GM23338 (cell line): ENCODE measurements around the gene SCN4A. TPM values are rescaled to one million over a fixed set of nuclear protein-coding genes. Genes with fewer than 3 reads are reported as not detected.

Experiments
- ATAC-seq: fragments of 200-7000 bp; cut with Tn5 transposase; 3 replicates; pipeline ENCODE4 v1.9.1; 2020
- DNase-seq: peaks from one replicate; pipeline ENCODE4 v3.0.0-alpha.2; 2015; ENCODE audit warnings: low spot score
- H2AFZ ChIP-seq: fragments of 200-600 bp; sonication (generic); 2 replicates; pipeline ENCODE4 v1.8.0; 2016; ENCODE audit warnings: antibody characterized with exemption, mild to moderate bottlenecking, moderate library complexity
- H3F3A ChIP-seq: fragments of 200-600 bp; sonication (generic); replicated peaks from 2 replicates; pipeline ENCODE4 v1.8.0; 2017; ENCODE audit warnings: antibody characterized with exemption, mixed run types, low read depth
- H3K27ac ChIP-seq: fragments of 200-600 bp; sonication (generic); 2 replicates; pipeline ENCODE4 v1.6.1; 2016; ENCODE audit warnings: low read depth
- H3K27me3 ChIP-seq: fragments of 200-600 bp; sonication (generic); 2 replicates; pipeline ENCODE4 v1.8.0; 2016; ENCODE audit warnings: mild to moderate bottlenecking, mixed run types, moderate library complexity; ENCODE audit not compliant: insufficient read depth
- H3K36me3 ChIP-seq: fragments of 200-600 bp; sonication (generic); 2 replicates; pipeline ENCODE4 v1.8.0; 2016; ENCODE audit warnings: mild to moderate bottlenecking; ENCODE audit not compliant: insufficient read depth
- H3K4me1 ChIP-seq: fragments of 200-600 bp; sonication (generic); 2 replicates; pipeline ENCODE4 v1.8.0; 2016; ENCODE audit warnings: mild to moderate bottlenecking, moderate library complexity; ENCODE audit not compliant: insufficient read depth
- H3K4me2 ChIP-seq: fragments of 200-600 bp; sonication (generic); 2 replicates; pipeline ENCODE4 v1.7.1; 2017; ENCODE audit warnings: mixed run types
- H3K4me3 ChIP-seq: fragments of 200-600 bp; sonication (generic); 2 replicates; pipeline ENCODE4 v1.6.1; 2016; ENCODE audit warnings: mixed run types
- H3K79me2 ChIP-seq: fragments of 200-600 bp; sonication (generic); replicated peaks from 2 replicates; pipeline ENCODE4 v1.8.0; 2017; ENCODE audit warnings: mild to moderate bottlenecking; ENCODE audit not compliant: insufficient read depth
- H3K9me2 ChIP-seq: fragments of 200-600 bp; sonication (generic); 2 replicates; pipeline ENCODE4 v1.8.0; 2017; ENCODE audit not compliant: insufficient read depth
- H4K20me1 ChIP-seq: fragments of 200-600 bp; sonication (generic); replicated peaks from 2 replicates; pipeline ENCODE4 v1.8.0; 2017; ENCODE audit warnings: mild to moderate bottlenecking; ENCODE audit not compliant: insufficient read depth
- H3K27ac Mint-ChIP-seq: 2 replicates; pipeline ENCODE4 v1.8.0; 2020; ENCODE audit warnings: inconsistent platforms, mild to moderate bottlenecking, moderate library complexity, mixed read lengths
- H3K27me3 Mint-ChIP-seq: 3 replicates; pipeline ENCODE4 v1.8.0; 2022; ENCODE audit warnings: low read depth, mild to moderate bottlenecking, moderate library complexity, mixed read lengths, inconsistent platforms; ENCODE audit not compliant: insufficient read depth, poor library complexity
- H3K36me3 Mint-ChIP-seq: 3 replicates; pipeline ENCODE4 v1.8.0; 2021; ENCODE audit warnings: low read depth, mild to moderate bottlenecking, inconsistent platforms, moderate library complexity, mixed read lengths
- H3K4me1 Mint-ChIP-seq: 3 replicates; pipeline ENCODE4 v1.8.0; 2020; ENCODE audit warnings: mild to moderate bottlenecking, inconsistent platforms, mixed read lengths
- H3K4me3 Mint-ChIP-seq: 3 replicates; pipeline ENCODE4 v1.8.0; 2021; ENCODE audit warnings: moderate library complexity, mild to moderate bottlenecking, inconsistent platforms, mixed read lengths
- H3K9me3 Mint-ChIP-seq: 3 replicates; pipeline ENCODE4 v1.8.0; 2020; ENCODE audit warnings: moderate library complexity, mild to moderate bottlenecking, inconsistent platforms, mixed read lengths
- EZH2 ChIP-seq: fragments of 200-600 bp; sonication (generic); IDR thresholded peaks from one replicate; pipeline ENCODE4 v1.8.0; 2017; ENCODE audit warnings: antibody characterized with exemption, mild to moderate bottlenecking, low read depth; ENCODE audit not compliant: unreplicated experiment
- EZH2phosphoT487 ChIP-seq: fragments of 200-600 bp; sonication (generic); IDR thresholded peaks from one replicate; pipeline ENCODE4 v1.8.1; 2018; ENCODE audit warnings: antibody characterized with exemption; ENCODE audit not compliant: unreplicated experiment
- JUNB ChIP-seq: IDR thresholded peaks from one replicate; pipeline ENCODE4 v1.6.1; 2016; ENCODE audit warnings: antibody characterized with exemption; ENCODE audit not compliant: unreplicated experiment
- NANOG ChIP-seq: IDR thresholded peaks from 2 replicates; pipeline ENCODE4 v1.6.1; 2016; ENCODE audit warnings: antibody characterized with exemption, borderline replicate concordance
- POLR2AphosphoS5 ChIP-seq: IDR thresholded peaks from 2 replicates; pipeline ENCODE4 v1.6.1; 2016; ENCODE audit warnings: antibody characterized with exemption, low read depth
- STAT1 ChIP-seq: IDR thresholded peaks from one replicate; pipeline ENCODE4 v1.6.1; 2016; ENCODE audit warnings: antibody characterized with exemption; ENCODE audit not compliant: unreplicated experiment
- polyA plus RNA-seq: library from polyadenylated mRNA; unstranded; fragments of >200 nt; fragmentation: Nextera tagmentation; extraction: Ambion mirVana; gene quantifications from 2 replicates; pipeline ENCODE4 v1.2.1, GENCODE V29; 2016
- total RNA-seq: library from RNA; depleted of rRNA; stranded (reverse); fragments of >200 nt; shearing (Covaris generic); gene quantifications from 2 replicates; pipeline ENCODE4 v1.2.3, GENCODE V29; 2014
- TF ChIP-seq, protein P1 (sequence below): IDR thresholded peaks from 2 replicates; pipeline ENCODE4 v1.6.1; 2016; ENCODE audit warnings: antibody characterized with exemption
- TF ChIP-seq, protein P2 (sequence below): IDR thresholded peaks from one replicate; pipeline ENCODE4 v1.6.1; 2018; ENCODE audit warnings: antibody characterized with exemption; ENCODE audit not compliant: unreplicated experiment
- TF ChIP-seq, protein P3 (sequence below), 2 experiments: fragments of 200-600 bp in 1 of 2; sonication (generic) in 1 of 2; conservative IDR thresholded peaks; 2 replicates each; pipeline versions ENCODE4 v1.5.1 to v1.6.1; 2016 to 2017; ENCODE audit warnings: antibody characterized with exemption in 2 of 2, low read depth in 2 of 2, mild to moderate bottlenecking in 2 of 2, moderate library complexity in 1 of 2

Gene SCN4A
- total and polyA plus RNA-seq, 2 experiments from 2014 or later = 2.3 to 7.9 TPM

DNA sequence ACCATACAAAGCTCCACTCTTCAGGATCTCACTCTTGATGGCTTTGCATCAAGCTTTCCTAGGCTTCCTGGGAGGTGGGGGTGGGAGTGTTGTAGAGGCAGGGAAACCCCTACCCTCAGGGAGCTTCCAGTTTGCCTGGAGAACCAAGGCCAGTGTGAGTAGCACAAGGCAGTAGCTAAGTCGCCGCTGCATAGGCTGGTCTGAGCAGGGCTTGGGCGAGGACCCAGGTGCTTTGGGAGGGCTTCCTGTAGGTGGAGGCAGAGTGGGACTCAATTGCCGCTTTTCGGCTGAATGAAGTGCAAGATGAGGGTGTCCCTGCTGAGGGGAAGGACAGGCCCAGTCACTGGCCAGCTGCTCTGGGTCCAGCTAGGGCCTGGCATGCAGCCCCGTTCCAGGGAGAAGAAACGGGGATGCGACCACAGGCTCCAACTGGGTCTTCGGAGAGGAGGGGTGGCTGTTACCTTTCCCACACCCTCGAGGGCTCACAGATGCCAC is 44.5 kb downstream of the SCN4A start:
- Histone ChIP-seq H3K79me2 (no peaks in the 10 kb centered on the region), H3K36me3 (no peaks in the 10 kb centered on the region), H3F3A (no peaks in the 10 kb centered on the region), H4K20me1 (no peaks in the 10 kb centered on the region), H3K9me2 (no peaks in the 10 kb centered on the region), H2AFZ (peak overlapping the region; percentile 43; the same call in 1 of the 2 replicates), H3K27me3 (no peaks in the 10 kb centered on the region), H3K4me2 (no peak overlapping the region), H3K27ac (no peak overlapping the region), H3K4me3 (no peak overlapping the region), H3K4me1 (peaks cover 14% of the 10 kb centered on the region; the same call in 1 of the 2 replicates)
- H3K4me1 Mint-ChIP-seq = peaks cover 13% of the 10 kb centered on the region
- H3K27ac Mint-ChIP-seq = no peak overlapping the region
- ATAC-seq (no peak), DNase-seq (no peak)
- peaks cover 4% of the 10 kb centered on the region for H3K27me3 Mint-ChIP-seq
- no peaks in the 10 kb centered on the region for H3K36me3 Mint-ChIP-seq
- no peak overlapping the region; the same call in 2 of the 3 replicates for H3K4me3 Mint-ChIP-seq
- TF ChIP-seq EZH2 (no peak), STAT1 (no peak), POLR2AphosphoS5 (no peak), EZH2phosphoT487 (no peak)
- H3K9me3 Mint-ChIP-seq = no peaks in the 10 kb centered on the region

DNA sequence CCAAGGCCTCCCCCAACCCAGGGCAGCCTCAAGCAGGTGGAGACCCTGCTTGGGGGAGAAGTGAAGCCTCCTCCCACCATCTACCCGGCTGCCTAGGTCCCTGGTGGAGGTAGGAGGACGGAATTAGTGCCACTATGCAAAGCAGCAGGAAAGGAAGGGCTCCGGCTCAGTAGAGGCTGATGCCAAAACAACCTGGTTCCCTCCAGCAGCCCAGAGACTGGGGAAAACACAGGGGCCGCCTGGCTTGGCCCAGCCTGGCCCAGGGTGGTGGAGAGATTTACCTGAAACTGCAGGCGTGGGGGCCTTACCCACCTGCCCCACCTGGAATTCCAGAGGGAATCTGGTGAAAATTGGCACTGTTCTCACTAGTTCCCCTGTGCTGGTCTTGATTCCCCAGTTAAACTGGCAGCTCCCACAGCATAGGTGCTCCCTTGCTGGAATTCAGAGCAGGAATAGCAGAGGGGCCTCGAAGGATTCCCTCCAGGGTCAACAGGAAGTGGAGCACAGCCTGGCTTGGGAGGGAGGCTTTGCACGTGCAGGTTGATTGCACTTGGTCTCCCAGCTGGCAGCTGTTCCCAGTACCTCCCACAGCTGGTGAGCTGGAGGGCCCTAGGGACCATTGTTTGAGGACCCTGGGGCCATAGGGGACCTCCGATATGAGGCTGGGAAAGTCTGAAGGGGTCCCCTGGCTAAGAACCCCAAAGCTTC is 45.1 kb downstream of the SCN4A start:
- H2AFZ ChIP-seq = peak overlapping the region; percentile 43; the same call in 1 of the 2 replicates
- Mint-ChIP-seq H3K9me3 (no peaks in the 10 kb centered on the region), H3K4me3 (no peak overlapping the region), H3K27ac (no peak overlapping the region), H3K27me3 (peaks cover 4% of the 10 kb centered on the region), H3K36me3 (no peaks in the 10 kb centered on the region), H3K4me1 (peaks cover 13% of the 10 kb centered on the region)
- no peak overlapping the region for H3K4me3 ChIP-seq
- DNase-seq (no peak), ATAC-seq (no peak)
- H3K27ac ChIP-seq = no peak overlapping the region
- no peak overlapping the region for H3K4me2 ChIP-seq
- no peaks in the 10 kb centered on the region for H3K27me3 ChIP-seq
- H3K79me2 ChIP-seq = no peaks in the 10 kb centered on the region
- H3F3A ChIP-seq = no peaks in the 10 kb centered on the region
- peaks cover 14% of the 10 kb centered on the region; the same call in 1 of the 2 replicates for H3K4me1 ChIP-seq
- no peaks in the 10 kb centered on the region for H3K9me2 ChIP-seq
- H4K20me1 ChIP-seq = no peaks in the 10 kb centered on the region
- no peaks in the 10 kb centered on the region for H3K36me3 ChIP-seq
- TF ChIP-seq, protein P1, sequence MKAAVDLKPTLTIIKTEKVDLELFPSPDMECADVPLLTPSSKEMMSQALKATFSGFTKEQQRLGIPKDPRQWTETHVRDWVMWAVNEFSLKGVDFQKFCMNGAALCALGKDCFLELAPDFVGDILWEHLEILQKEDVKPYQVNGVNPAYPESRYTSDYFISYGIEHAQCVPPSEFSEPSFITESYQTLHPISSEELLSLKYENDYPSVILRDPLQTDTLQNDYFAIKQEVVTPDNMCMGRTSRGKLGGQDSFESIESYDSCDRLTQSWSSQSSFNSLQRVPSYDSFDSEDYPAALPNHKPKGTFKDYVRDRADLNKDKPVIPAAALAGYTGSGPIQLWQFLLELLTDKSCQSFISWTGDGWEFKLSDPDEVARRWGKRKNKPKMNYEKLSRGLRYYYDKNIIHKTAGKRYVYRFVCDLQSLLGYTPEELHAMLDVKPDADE = no peak
- no peak for TF ChIP-seq NANOG
- TF ChIP-seq, protein P2, sequence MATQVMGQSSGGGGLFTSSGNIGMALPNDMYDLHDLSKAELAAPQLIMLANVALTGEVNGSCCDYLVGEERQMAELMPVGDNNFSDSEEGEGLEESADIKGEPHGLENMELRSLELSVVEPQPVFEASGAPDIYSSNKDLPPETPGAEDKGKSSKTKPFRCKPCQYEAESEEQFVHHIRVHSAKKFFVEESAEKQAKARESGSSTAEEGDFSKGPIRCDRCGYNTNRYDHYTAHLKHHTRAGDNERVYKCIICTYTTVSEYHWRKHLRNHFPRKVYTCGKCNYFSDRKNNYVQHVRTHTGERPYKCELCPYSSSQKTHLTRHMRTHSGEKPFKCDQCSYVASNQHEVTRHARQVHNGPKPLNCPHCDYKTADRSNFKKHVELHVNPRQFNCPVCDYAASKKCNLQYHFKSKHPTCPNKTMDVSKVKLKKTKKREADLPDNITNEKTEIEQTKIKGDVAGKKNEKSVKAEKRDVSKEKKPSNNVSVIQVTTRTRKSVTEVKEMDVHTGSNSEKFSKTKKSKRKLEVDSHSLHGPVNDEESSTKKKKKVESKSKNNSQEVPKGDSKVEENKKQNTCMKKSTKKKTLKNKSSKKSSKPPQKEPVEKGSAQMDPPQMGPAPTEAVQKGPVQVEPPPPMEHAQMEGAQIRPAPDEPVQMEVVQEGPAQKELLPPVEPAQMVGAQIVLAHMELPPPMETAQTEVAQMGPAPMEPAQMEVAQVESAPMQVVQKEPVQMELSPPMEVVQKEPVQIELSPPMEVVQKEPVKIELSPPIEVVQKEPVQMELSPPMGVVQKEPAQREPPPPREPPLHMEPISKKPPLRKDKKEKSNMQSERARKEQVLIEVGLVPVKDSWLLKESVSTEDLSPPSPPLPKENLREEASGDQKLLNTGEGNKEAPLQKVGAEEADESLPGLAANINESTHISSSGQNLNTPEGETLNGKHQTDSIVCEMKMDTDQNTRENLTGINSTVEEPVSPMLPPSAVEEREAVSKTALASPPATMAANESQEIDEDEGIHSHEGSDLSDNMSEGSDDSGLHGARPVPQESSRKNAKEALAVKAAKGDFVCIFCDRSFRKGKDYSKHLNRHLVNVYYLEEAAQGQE = no peak
- TF ChIP-seq, protein P3, sequence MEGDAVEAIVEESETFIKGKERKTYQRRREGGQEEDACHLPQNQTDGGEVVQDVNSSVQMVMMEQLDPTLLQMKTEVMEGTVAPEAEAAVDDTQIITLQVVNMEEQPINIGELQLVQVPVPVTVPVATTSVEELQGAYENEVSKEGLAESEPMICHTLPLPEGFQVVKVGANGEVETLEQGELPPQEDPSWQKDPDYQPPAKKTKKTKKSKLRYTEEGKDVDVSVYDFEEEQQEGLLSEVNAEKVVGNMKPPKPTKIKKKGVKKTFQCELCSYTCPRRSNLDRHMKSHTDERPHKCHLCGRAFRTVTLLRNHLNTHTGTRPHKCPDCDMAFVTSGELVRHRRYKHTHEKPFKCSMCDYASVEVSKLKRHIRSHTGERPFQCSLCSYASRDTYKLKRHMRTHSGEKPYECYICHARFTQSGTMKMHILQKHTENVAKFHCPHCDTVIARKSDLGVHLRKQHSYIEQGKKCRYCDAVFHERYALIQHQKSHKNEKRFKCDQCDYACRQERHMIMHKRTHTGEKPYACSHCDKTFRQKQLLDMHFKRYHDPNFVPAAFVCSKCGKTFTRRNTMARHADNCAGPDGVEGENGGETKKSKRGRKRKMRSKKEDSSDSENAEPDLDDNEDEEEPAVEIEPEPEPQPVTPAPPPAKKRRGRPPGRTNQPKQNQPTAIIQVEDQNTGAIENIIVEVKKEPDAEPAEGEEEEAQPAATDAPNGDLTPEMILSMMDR (conservative IDR thresholded peaks at IDR 0.05; ENCODE audit: low read depth in 2 of 2) = no peak
- TF ChIP-seq JUNB = no peak
- TF ChIP-seq STAT1 = no peak
